Stimulated activated CD4-positive, alpha-beta T cell treated with anti-CD3 and anti-CD28 coated beads, Interleukin-15, amount 100 ng/mL, for 24 hours (primary cell): ENCODE measurements around the gene MYBPC2.
A peak's percentile ranks its signal among the peaks of the same experiment; 100 is the strongest.
"Not testable (repeated sequence)": the region's sequence is repeated elsewhere in the genome, so short reads cannot be mapped to it uniquely, and the experiment has no call there.

Experiments
- DNase-seq: peaks from one replicate; pipeline ENCODE4 v3.0.0-alpha.2; 2020

Gene MYBPC2

GRCh38 chr19:50432221-50433028, at the start of gene MYBPC2:
Gene MYBPC2 (plus strand): TSS chr19:50432892. CDS start chr19:50432954, 62 bp downstream.
- DNase-seq: no peak

- no peak for DNase-seq
Observed at GRCh38 chr19:50383001-50383851, 49.5 kb upstream of the MYBPC2 start.

- DNase-seq: peak; percentile 99
Observed at GRCh38 chr19:50383852-50384684, 48.6 kb upstream of the MYBPC2 start, which contains the start of gene POLD1. Gene POLD1 (plus strand): TSS chr19:50384347. CDS start chr19:50398852, 14,505 bp downstream.

GRCh38 chr19:50384685-50385535, 47.8 kb upstream of the MYBPC2 start:
- DNase-seq: no peak

GRCh38 chr19:50387176-50387867, 45.4 kb upstream of the MYBPC2 start:
- DNase-seq: no peak

- DNase-seq: no peak
Observed at GRCh38 chr19:50387868-50388245, 44.8 kb upstream of the MYBPC2 start.

- not testable (repeated sequence) for DNase-seq
Observed at GRCh38 chr19:50390295-50390694, 42.4 kb upstream of the MYBPC2 start.

GRCh38 chr19:50390952-50391351, 41.7 kb upstream of the MYBPC2 start:
- not testable (repeated sequence) for DNase-seq

- no peak for DNase-seq
Observed at GRCh38 chr19:50392759-50393158, 39.9 kb upstream of the MYBPC2 start.

GRCh38 chr19:50393589-50393988, 39.1 kb upstream of the MYBPC2 start:
- no peak for DNase-seq

- DNase-seq: no peak
Observed at GRCh38 chr19:50394017-50394416, 38.7 kb upstream of the MYBPC2 start.

GRCh38 chr19:50398675-50399367, 33.9 kb upstream of the MYBPC2 start:
- no peak for DNase-seq

- DNase-seq: no peak
Observed at GRCh38 chr19:50399368-50399745, 33.3 kb upstream of the MYBPC2 start.

- DNase-seq: no peak
Observed at GRCh38 chr19:50401605-50402450, 30.9 kb upstream of the MYBPC2 start.

- no peak for DNase-seq
Observed at GRCh38 chr19:50402544-50403301, 30.0 kb upstream of the MYBPC2 start.

- DNase-seq: no peak
Observed at GRCh38 chr19:50406156-50406820, 26.4 kb upstream of the MYBPC2 start.

- no peak for DNase-seq
Observed at GRCh38 chr19:50406829-50407228, 25.9 kb upstream of the MYBPC2 start.

- no peak for DNase-seq
Observed at GRCh38 chr19:50409347-50409746, 23.3 kb upstream of the MYBPC2 start.
